Hypothalamus (tissue), 51 donors: Measurements from ENCODE around the gene SNED1.
A peak's percentile ranks its signal among the peaks of the same experiment; 100 is the strongest.

ENCODE experiments used
- DNase-seq, 51 donors: peaks; one replicate each; lab custom pipeline; 2025; lab: John Stamatoyannopoulos, UW

The SNED1 gene

GRCh38 chr2:241003047-241003360 lies 4.6 kb downstream of the SNED1 start:
- no peak for DNase-seq

GRCh38 chr2:241003369-241003768 lies 5.0 kb downstream of the SNED1 start:
- DNase-seq = no peak

- no peak for DNase-seq
Measured at GRCh38 chr2:241003830-241004564, 5.6 kb downstream of the SNED1 start.

- DNase-seq = no peak
Measured at GRCh38 chr2:241005569-241005968, 7.2 kb downstream of the SNED1 start.

GRCh38 chr2:241006412-241006811 lies 8.0 kb downstream of the SNED1 start:
- DNase-seq = no peak

- no peak for DNase-seq
Measured at GRCh38 chr2:241007111-241007510, 8.7 kb downstream of the SNED1 start.

- DNase-seq = no peak
Measured at GRCh38 chr2:241007880-241008710, 9.7 kb downstream of the SNED1 start.

GRCh38 chr2:241008711-241009121 lies 10.3 kb downstream of the SNED1 start:
- no peak for DNase-seq

GRCh38 chr2:241009191-241009590 lies 10.8 kb downstream of the SNED1 start:
- DNase-seq = no peak

- DNase-seq = peak in 22 of 51 donors; percentile 17 to 73 (median 36)
Measured at GRCh38 chr2:241009601-241010530, 11.4 kb downstream of the SNED1 start.

GRCh38 chr2:241010531-241011295 lies 12.3 kb downstream of the SNED1 start:
- DNase-seq = no peak

- DNase-seq = no peak
Measured at GRCh38 chr2:241011296-241011600, 12.8 kb downstream of the SNED1 start.

- DNase-seq = no peak
Measured at GRCh38 chr2:241011751-241012510, 13.5 kb downstream of the SNED1 start.

- no peak for DNase-seq
Measured at GRCh38 chr2:241014224-241014623, 15.8 kb downstream of the SNED1 start.

GRCh38 chr2:241014764-241015163 lies 16.3 kb downstream of the SNED1 start:
- no peak for DNase-seq

- no peak for DNase-seq
Measured at GRCh38 chr2:241015439-241015838, 17.0 kb downstream of the SNED1 start.

- DNase-seq = no peak
Measured at GRCh38 chr2:241017228-241017940, 19.0 kb downstream of the SNED1 start.

GRCh38 chr2:241018051-241018891 lies 19.9 kb downstream of the SNED1 start:
- no peak for DNase-seq
